Prostate gland (tissue), 2 donors: Measurements from ENCODE around the gene SLC1A6.

ENCODE experiments used
- CTCF ChIP-seq, 4 experiments: fragments of 200-600 bp in 2 of 4; fragments of 450-650 bp in 2 of 4; sonication (generic) in 2 of 4; IDR thresholded peaks; 1 replicate in 3 of 4; 2 replicates in 1 of 4; pipeline ENCODE4 v1.5.1; 2016 to 2019; ENCODE audit warnings: antibody characterized with exemption in 4 of 4, mild to moderate bottlenecking in 2 of 4, moderate library complexity in 2 of 4
- POLR2A ChIP-seq: fragments of 450-650 bp; IDR thresholded peaks from one replicate; pipeline ENCODE4 v1.6.1; 2016; ENCODE audit warnings: antibody characterized with exemption, mild to moderate bottlenecking

- TF ChIP-seq POLR2A (no peak), CTCF (IDR thresholded peaks at IDR 0.05) (no peak)
These were observed 34.9 kb upstream of the SLC1A6 start for GRCh38 chr19:15014579-15014978.
